H9 (cell line): ENCODE measurements around the gene UTP11. TPM values are rescaled to one million over a fixed set of nuclear protein-coding genes. Genes with fewer than 3 reads are reported as not detected.
A peak's percentile ranks its signal among the peaks of the same experiment; 100 is the strongest.

Source experiments
- DNase-seq: peaks from one replicate; pipeline ENCODE4 v3.0.0-alpha.2; 2017
- H2AFZ ChIP-seq: one replicate; pipeline ENCODE4 v1.6.1; 2013; ENCODE audit warnings: mild to moderate bottlenecking, low read length, control low read depth, moderate library complexity
- H2AK5ac ChIP-seq: 2 replicates; pipeline ENCODE4 v1.6.1; 2013; ENCODE audit warnings: low read length, control low read depth, mixed read lengths; ENCODE audit not compliant: insufficient read length
- H2BK120ac ChIP-seq: one replicate; pipeline ENCODE4 v1.6.1; 2013; ENCODE audit warnings: low read depth, mild to moderate bottlenecking, low read length, control low read depth, inconsistent platforms; ENCODE audit not compliant: poor library complexity, severe bottlenecking
- H2BK12ac ChIP-seq: 2 replicates; pipeline ENCODE4 v1.6.1; 2013; ENCODE audit warnings: low read length, control low read depth, mixed read lengths, low read depth; ENCODE audit not compliant: insufficient read length
- H2BK15ac ChIP-seq: 2 replicates; pipeline ENCODE4 v1.6.1; 2013; ENCODE audit warnings: low read depth, low read length, control low read depth
- H2BK20ac ChIP-seq: one replicate; pipeline ENCODE4 v1.6.1; 2013; ENCODE audit warnings: low read depth, mild to moderate bottlenecking, low read length, control low read depth, inconsistent platforms; ENCODE audit not compliant: poor library complexity, severe bottlenecking
- H2BK5ac ChIP-seq: 2 replicates; pipeline ENCODE4 v1.6.1; 2013; ENCODE audit warnings: low read length, control low read depth, mixed read lengths; ENCODE audit not compliant: insufficient read length
- H3K14ac ChIP-seq: 2 replicates; pipeline ENCODE4 v1.6.1; 2013; ENCODE audit warnings: low read length, control low read depth; ENCODE audit not compliant: insufficient read depth
- H3K18ac ChIP-seq: 2 replicates; pipeline ENCODE4 v1.6.1; 2013; ENCODE audit warnings: low read depth, mild to moderate bottlenecking, mixed read lengths, low read length, control low read depth; ENCODE audit not compliant: insufficient read length
- H3K23ac ChIP-seq: 2 replicates; pipeline ENCODE4 v1.6.1; 2013; ENCODE audit warnings: low read length, control low read depth, mixed read lengths, low read depth; ENCODE audit not compliant: insufficient read length
- H3K23me2 ChIP-seq: 2 replicates; pipeline ENCODE4 v1.6.1; 2013; ENCODE audit warnings: low read depth, mild to moderate bottlenecking, mixed read lengths, low read length, control low read depth; ENCODE audit not compliant: insufficient read length, poor library complexity, severe bottlenecking
- H3K27ac ChIP-seq: 2 replicates; pipeline ENCODE4 v1.5.1; 2013; ENCODE audit warnings: low read length, control low read depth, mixed read lengths, low read depth; ENCODE audit not compliant: insufficient read length
- H3K27me3 ChIP-seq: 2 replicates; pipeline ENCODE4 v1.6.1; 2013; ENCODE audit warnings: low read length, control low read depth, inconsistent platforms; ENCODE audit not compliant: insufficient read depth
- H3K4ac ChIP-seq: 2 replicates; pipeline ENCODE4 v1.6.1; 2013; ENCODE audit warnings: low read depth, mild to moderate bottlenecking, control low read depth, inconsistent platforms, low read length, moderate library complexity
- H3K4me1 ChIP-seq: 2 replicates; pipeline ENCODE4 v1.6.1; 2013; ENCODE audit warnings: low read length, control low read depth, inconsistent platforms; ENCODE audit not compliant: insufficient read depth
- H3K4me2 ChIP-seq: 2 replicates; pipeline ENCODE4 v1.6.1; 2013; ENCODE audit warnings: low read length, control low read depth, mixed read lengths; ENCODE audit not compliant: insufficient read length, insufficient read depth
- H3K56ac ChIP-seq: 2 replicates; pipeline ENCODE4 v1.6.1; 2013; ENCODE audit warnings: low read depth, mild to moderate bottlenecking, mixed read lengths, low read length, control low read depth; ENCODE audit not compliant: insufficient read length
- H3K79me1 ChIP-seq: 2 replicates; pipeline ENCODE4 v1.6.1; 2013; ENCODE audit warnings: low read depth, mild to moderate bottlenecking, moderate library complexity, low read length, control low read depth, inconsistent platforms; ENCODE audit not compliant: insufficient read depth, poor library complexity, severe bottlenecking
- H3K79me2 ChIP-seq: 2 replicates; pipeline ENCODE4 v1.6.1; 2013; ENCODE audit warnings: low read length, control low read depth, inconsistent platforms; ENCODE audit not compliant: insufficient read depth
- H3K9ac ChIP-seq: 2 replicates; pipeline ENCODE4 v1.6.1; 2013; ENCODE audit warnings: low read length, control low read depth, mixed read lengths; ENCODE audit not compliant: insufficient read length; ENCODE audit errors: extremely low read depth
- H3K9me3 ChIP-seq: one replicate; pipeline ENCODE4 v1.6.1; 2013; ENCODE audit warnings: low read depth, low read length, inconsistent platforms; ENCODE audit not compliant: control insufficient read depth
- H3T11ph ChIP-seq: one replicate; pipeline ENCODE4 v1.6.1; 2013; ENCODE audit warnings: mild to moderate bottlenecking, low read length, control low read depth, inconsistent platforms
- H4K20me1 ChIP-seq: one replicate; pipeline ENCODE4 v1.6.1; 2013; ENCODE audit not compliant: control insufficient read depth, insufficient read length, insufficient read depth
- H4K5ac ChIP-seq: 2 replicates; pipeline ENCODE4 v1.6.1; 2013; ENCODE audit warnings: low read depth, mild to moderate bottlenecking, mixed read lengths, low read length, control low read depth; ENCODE audit not compliant: insufficient read length
- H4K8ac ChIP-seq: replicated peaks from 2 replicates; pipeline ENCODE4 v1.6.1; 2013; ENCODE audit warnings: low read length, control low read depth, mixed read lengths, low read depth; ENCODE audit not compliant: insufficient read length
- H4K91ac ChIP-seq: 2 replicates; pipeline ENCODE4 v1.6.1; 2013; ENCODE audit warnings: low read depth, mild to moderate bottlenecking, moderate library complexity, mixed read lengths, low read length, control low read depth; ENCODE audit not compliant: insufficient read length
- H3K27ac Mint-ChIP-seq, 3 experiments: 2 replicates in 2 of 3; 3 replicates in 1 of 3; pipeline ENCODE4 v1.8.0; 2020 to 2021; ENCODE audit warnings: mixed read lengths in 3 of 3, mild to moderate bottlenecking in 1 of 3, moderate library complexity in 1 of 3
- H3K27me3 Mint-ChIP-seq: 2 replicates; pipeline ENCODE4 v1.8.0; 2021; ENCODE audit warnings: low read depth, mild to moderate bottlenecking, moderate library complexity, mixed read lengths
- H3K36me3 Mint-ChIP-seq, 3 experiments: 2 replicates in 2 of 3; 3 replicates in 1 of 3; pipeline ENCODE4 v1.8.0; 2020 to 2021; ENCODE audit warnings: low read depth in 3 of 3, mixed read lengths in 3 of 3; ENCODE audit not compliant: insufficient read depth in 1 of 3
- H3K4me1 Mint-ChIP-seq, 2 experiments: 2 replicates each; pipeline ENCODE4 v1.8.0; 2020; ENCODE audit warnings: mixed read lengths in 2 of 2
- H3K4me3 Mint-ChIP-seq, 2 experiments: 2 replicates in 1 of 2; 3 replicates in 1 of 2; pipeline ENCODE4 v1.8.0; 2020 to 2021; ENCODE audit warnings: mild to moderate bottlenecking in 2 of 2, mixed read lengths in 2 of 2, moderate library complexity in 1 of 2
- H3K9me3 Mint-ChIP-seq, 2 experiments: 2 replicates in 1 of 2; 3 replicates in 1 of 2; pipeline ENCODE4 v1.8.0; 2020; ENCODE audit warnings: mild to moderate bottlenecking in 2 of 2, mixed read lengths in 2 of 2, moderate library complexity in 1 of 2
- WGBS: extraction: QIAGEN DNeasy Blood & Tissue Kit; methylation state at CpG from one replicate; pipeline ENCODE4 v1.1.7; 2013; ENCODE audit warnings: missing lambda C conversion rate, low lambda C conversion rate, mixed read lengths; ENCODE audit not compliant: insufficient read length; ENCODE audit errors: extremely low coverage; 5-methylcytosine and 5-hydroxymethylcytosine counted together
- total RNA-seq: library from RNA; stranded (reverse); gene quantifications from 2 replicates; pipeline ENCODE4 v1.2.1, GENCODE V29; 2021
- TF ChIP-seq, protein P1 (sequence below): fragments of 200-600 bp; sonication (generic); conservative IDR thresholded peaks from 3 replicates; pipeline ENCODE4 v1.8.0; 2021; ENCODE audit warnings: antibody characterized with exemption, mild to moderate bottlenecking

UTP11 gene
- total RNA-seq, 1 experiment from 2014 or later, result 63.1 TPM

GRCh38 chr1:37999430-38000232 is 12.9 kb upstream of the UTP11 start:
- Histone ChIP-seq H3K27me3 (no peaks in the 10 kb centered on the region), H3K9ac (no peak overlapping the region), H3T11ph (no peak overlapping the region), H3K79me2 (peaks cover 12% of the 10 kb centered on the region; the same call in 1 of the 2 replicates), H2BK120ac (no peak overlapping the region), H3K9me3 (no peaks in the 10 kb centered on the region), H3K27ac (peak overlapping the region; percentile 60), H2AK5ac (no peak overlapping the region), H4K20me1 (no peaks in the 10 kb centered on the region), H3K4me2 (peak overlapping the region; percentile 19), H2BK15ac (0 out of 2 replicates have a peak overlapping the region, but pooled peaks have one; percentile 30), H2BK20ac (no peak overlapping the region), H2BK5ac (peak overlapping the region; percentile 2), H3K18ac (peak overlapping the region; percentile 72), H3K79me1 (no peaks in the 10 kb centered on the region), H4K91ac (peak overlapping the region; percentile 55), H3K23me2 (peaks cover 19% of the 10 kb centered on the region), H3K56ac (no peak overlapping the region), H3K23ac (no peak overlapping the region), H3K4me1 (peaks cover 34% of the 10 kb centered on the region), H3K14ac (peak overlapping the region; percentile 84), H3K4ac (0 out of 2 replicates have a peak overlapping the region, but pooled peaks have one; percentile 16), H4K5ac (peak overlapping the region; percentile 75), H2AFZ (no peak overlapping the region), H4K8ac (no peak overlapping the region), H2BK12ac (peak overlapping the region; percentile 70)
- Mint-ChIP-seq H3K9me3 (no peaks in the 10 kb centered on the region), H3K27me3 (no peaks in the 10 kb centered on the region; the same call in 1 of the 2 replicates), H3K27ac (peak overlapping the region; percentile 94 to 98 (median 98)), H3K4me3 (peak overlapping the region; percentile 28 to 39; a peak in 3 of 5 replicates), H3K4me1 (peaks cover 54 to 62% of the 10 kb centered on the region in 2 experiments), H3K36me3 (peaks cover 17 to 37% (median 29%) of the 10 kb centered on the region in 3 experiments)
- DNase-seq, result peak; percentile 59
- no CpG with 5 or more reads among the region's 9 CpGs for WGBS
- TF ChIP-seq, protein P1, sequence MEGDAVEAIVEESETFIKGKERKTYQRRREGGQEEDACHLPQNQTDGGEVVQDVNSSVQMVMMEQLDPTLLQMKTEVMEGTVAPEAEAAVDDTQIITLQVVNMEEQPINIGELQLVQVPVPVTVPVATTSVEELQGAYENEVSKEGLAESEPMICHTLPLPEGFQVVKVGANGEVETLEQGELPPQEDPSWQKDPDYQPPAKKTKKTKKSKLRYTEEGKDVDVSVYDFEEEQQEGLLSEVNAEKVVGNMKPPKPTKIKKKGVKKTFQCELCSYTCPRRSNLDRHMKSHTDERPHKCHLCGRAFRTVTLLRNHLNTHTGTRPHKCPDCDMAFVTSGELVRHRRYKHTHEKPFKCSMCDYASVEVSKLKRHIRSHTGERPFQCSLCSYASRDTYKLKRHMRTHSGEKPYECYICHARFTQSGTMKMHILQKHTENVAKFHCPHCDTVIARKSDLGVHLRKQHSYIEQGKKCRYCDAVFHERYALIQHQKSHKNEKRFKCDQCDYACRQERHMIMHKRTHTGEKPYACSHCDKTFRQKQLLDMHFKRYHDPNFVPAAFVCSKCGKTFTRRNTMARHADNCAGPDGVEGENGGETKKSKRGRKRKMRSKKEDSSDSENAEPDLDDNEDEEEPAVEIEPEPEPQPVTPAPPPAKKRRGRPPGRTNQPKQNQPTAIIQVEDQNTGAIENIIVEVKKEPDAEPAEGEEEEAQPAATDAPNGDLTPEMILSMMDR, result no peak
